Skeletal muscle satellite cell (primary cell): Measurements from ENCODE around the gene HABP4.

Experiments
- H3K27me3 ChIP-seq: 2 replicates; pipeline ENCODE4 v1.7.0; 2013; ENCODE audit warnings: low read length; ENCODE audit not compliant: control insufficient read depth, insufficient read depth
- H3K36me3 ChIP-seq: 2 replicates; pipeline ENCODE4 v1.7.0; 2013; ENCODE audit warnings: mild to moderate bottlenecking, control low read depth, low read length; ENCODE audit not compliant: insufficient read depth
- H3K4me1 ChIP-seq: 2 replicates; pipeline ENCODE4 v1.7.0; 2013; ENCODE audit warnings: low read length; ENCODE audit not compliant: control insufficient read depth, insufficient read depth
- H3K4me2 ChIP-seq: 2 replicates; pipeline ENCODE4 v1.7.0; 2013; ENCODE audit warnings: mild to moderate bottlenecking, low read length
- H3K4me3 ChIP-seq: 2 replicates; pipeline ENCODE4 v1.7.0; 2013; ENCODE audit warnings: low read length
- H3K9ac ChIP-seq: 2 replicates; pipeline ENCODE4 v1.7.0; 2013; ENCODE audit warnings: mild to moderate bottlenecking, low read depth, low read length, moderate library complexity
- H3K9me3 ChIP-seq: replicated peaks from 2 replicates; pipeline ENCODE4 v1.7.0; 2013; ENCODE audit warnings: mild to moderate bottlenecking, control low read depth, low read length

HABP4 gene

GRCh38 chr9:96437454-96437853, 12.5 kb upstream of the HABP4 start:
- Histone ChIP-seq H3K27me3 (no peaks in the 10 kb centered on the region), H3K4me1 (no peaks in the 10 kb centered on the region), H3K36me3 (no peaks in the 10 kb centered on the region), H3K4me2 (no peak overlapping the region), H3K9ac (no peak overlapping the region), H3K4me3 (no peak overlapping the region), H3K9me3 (no peaks in the 10 kb centered on the region)

DNA sequence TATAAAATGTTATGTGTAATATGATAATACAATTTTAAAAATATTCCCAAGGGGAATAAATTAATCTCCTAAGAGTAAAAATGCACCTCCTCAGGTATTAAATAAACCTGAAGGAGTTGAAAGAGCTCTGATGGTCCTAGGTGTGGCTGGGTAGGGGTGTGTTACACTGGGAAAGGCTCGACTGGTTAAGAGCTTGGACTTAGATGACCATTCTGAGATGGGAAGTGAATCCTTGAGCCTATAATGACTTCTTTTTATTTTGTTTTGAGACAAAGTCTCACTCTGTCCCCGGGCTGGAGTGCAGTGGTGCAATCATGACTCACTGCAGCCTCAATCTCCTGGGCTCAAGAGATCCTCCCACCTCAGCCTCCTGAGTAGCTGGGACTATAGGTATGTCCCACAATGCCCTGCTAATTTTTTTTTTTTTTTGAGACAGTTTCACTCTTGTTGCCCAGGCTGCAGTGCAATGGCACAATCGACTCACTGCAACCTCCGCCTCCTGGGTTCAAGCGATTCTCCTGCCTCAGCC, 9.2 kb upstream of the HABP4 start:
- Histone ChIP-seq H3K9me3 (no peaks in the 10 kb centered on the region), H3K4me1 (no peaks in the 10 kb centered on the region)

DNA sequence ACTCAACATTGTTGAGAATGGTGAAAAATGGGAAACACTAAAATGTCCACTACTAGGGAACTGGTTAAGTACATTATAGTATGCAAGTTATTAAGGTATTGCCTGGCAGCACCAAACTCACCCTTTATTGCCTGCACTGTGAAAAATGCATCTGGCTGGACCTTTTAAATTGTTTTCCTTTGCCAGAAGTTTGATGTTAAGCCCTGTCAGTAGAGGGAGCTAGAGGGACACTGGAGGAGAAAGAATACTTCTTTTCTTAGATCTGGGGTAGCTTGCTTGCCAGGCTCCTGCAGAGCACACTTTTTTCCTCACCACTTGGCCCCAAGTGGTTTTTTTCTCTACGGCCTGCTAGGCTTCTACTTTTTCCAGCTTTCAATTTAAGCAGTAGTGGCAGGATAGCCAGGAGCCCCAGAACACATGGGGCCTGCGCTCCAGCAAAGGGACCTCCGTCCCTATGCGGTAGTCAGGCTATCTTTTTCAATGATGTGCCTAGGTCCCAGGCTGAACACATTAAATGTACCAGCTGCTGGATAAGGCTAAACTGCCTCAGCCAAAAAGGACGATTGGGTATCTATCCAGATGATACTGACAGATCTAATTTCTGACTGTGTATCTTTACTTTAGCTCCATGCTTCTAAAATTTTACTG, 8.0 kb upstream of the HABP4 start:
- Histone ChIP-seq H3K27me3 (no peaks in the 10 kb centered on the region), H3K36me3 (no peaks in the 10 kb centered on the region), H3K4me2 (no peak overlapping the region), H3K4me3 (no peak overlapping the region), H3K9ac (no peak overlapping the region), H3K9me3 (no peaks in the 10 kb centered on the region), H3K4me1 (no peaks in the 10 kb centered on the region)

More for the DNA sequence above, 9.2 kb upstream of the HABP4 start:
- no peaks in the 10 kb centered on the region for H3K27me3 ChIP-seq
- no peak overlapping the region for H3K4me2 ChIP-seq
- no peak overlapping the region for H3K4me3 ChIP-seq
- no peak overlapping the region for H3K9ac ChIP-seq
- no peaks in the 10 kb centered on the region for H3K36me3 ChIP-seq

DNA sequence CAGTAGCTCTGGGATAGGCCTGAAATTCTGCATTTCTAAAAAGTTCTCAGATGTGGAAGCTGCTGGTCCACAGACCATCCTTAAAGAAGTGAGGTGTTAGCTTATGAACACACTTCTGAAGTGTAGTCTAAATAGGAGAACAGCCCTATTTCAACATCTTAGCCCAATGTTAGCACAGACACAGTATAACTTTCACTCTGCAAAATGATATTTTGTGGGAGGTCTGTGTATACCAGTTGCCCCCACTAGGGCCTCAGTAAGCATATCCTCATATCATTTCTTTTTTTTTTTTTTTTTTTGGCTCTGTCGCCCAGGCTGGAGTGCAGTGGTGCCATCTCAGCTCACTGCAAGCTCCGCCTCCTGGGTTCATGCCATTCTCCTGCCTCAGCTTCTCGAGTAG, 7.5 kb upstream of the HABP4 start:
- no peaks in the 10 kb centered on the region for H3K36me3 ChIP-seq
- no peaks in the 10 kb centered on the region for H3K9me3 ChIP-seq
- H3K4me1 ChIP-seq, result no peaks in the 10 kb centered on the region
- H3K4me3 ChIP-seq, result no peak overlapping the region
- H3K27me3 ChIP-seq, result no peaks in the 10 kb centered on the region
- no peak overlapping the region for H3K9ac ChIP-seq
- H3K4me2 ChIP-seq, result no peak overlapping the region

GRCh38 chr9:96447406-96447805, 2.6 kb upstream of the HABP4 start:
- H3K4me3 ChIP-seq, result no peak overlapping the region
- H3K9ac ChIP-seq, result no peak overlapping the region
- peaks cover 13% of the 10 kb centered on the region for H3K4me1 ChIP-seq
- no peaks in the 10 kb centered on the region for H3K36me3 ChIP-seq
- H3K4me2 ChIP-seq, result no peak overlapping the region
- no peaks in the 10 kb centered on the region for H3K9me3 ChIP-seq
- H3K27me3 ChIP-seq, result no peaks in the 10 kb centered on the region

DNA sequence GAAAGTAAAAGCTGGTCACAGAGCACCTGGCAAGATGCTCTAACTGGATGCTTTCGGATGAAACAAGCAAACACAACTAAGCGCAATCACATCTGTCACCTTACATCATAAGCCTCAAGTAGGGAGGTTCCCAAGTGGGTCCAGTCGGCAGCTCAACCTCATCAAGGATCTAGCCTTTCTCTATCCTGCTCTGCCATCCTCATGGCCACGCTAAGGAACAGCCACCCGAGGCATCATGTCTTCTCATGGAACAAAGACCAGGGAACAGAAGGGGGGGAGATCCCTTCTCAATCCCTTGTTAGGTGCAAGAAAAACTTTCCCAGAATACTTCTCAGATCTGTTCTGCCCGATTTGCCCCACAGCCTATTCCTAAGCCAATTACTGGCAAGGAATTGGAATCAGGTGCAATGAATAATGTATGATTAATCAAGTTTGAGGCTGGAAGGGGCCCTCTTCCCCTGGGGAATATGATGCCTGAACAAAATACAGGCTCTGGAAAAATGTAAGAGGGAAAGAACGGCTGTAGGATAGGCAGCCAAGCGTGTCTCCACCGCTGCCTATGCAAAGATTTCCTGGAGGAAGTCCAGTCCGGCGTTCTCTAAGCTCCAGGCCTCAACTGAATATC, 1.3 kb upstream of the HABP4 start:
- Histone ChIP-seq H3K9me3 (no peaks in the 10 kb centered on the region), H3K4me3 (no peak overlapping the region), H3K4me2 (no peak overlapping the region), H3K36me3 (no peaks in the 10 kb centered on the region), H3K4me1 (peaks cover 16% of the 10 kb centered on the region), H3K27me3 (no peaks in the 10 kb centered on the region), H3K9ac (no peak overlapping the region)

DNA sequence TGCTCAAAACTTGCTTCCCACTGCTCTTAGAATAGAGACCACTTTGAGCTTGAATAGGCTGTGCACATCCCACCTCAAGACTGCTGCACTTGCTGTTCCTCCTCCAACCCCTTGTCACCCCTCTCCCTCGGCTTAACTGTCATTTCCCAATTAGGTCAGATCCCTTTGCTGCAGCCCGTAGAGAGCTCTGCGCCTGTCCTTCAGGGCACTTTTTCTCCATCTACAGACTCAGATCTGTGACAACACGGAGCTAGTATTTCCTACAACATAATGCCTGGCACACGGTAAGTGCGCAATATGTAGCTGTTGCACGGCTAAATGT, 485 bp upstream of the HABP4 start:
- Histone ChIP-seq H3K4me3 (peak overlapping the region; percentile 98), H3K4me2 (peak overlapping the region; percentile 97), H3K9me3 (no peaks in the 10 kb centered on the region), H3K4me1 (peaks cover 16% of the 10 kb centered on the region), H3K36me3 (no peaks in the 10 kb centered on the region), H3K27me3 (no peaks in the 10 kb centered on the region), H3K9ac (peak overlapping the region; percentile 68)

DNA sequence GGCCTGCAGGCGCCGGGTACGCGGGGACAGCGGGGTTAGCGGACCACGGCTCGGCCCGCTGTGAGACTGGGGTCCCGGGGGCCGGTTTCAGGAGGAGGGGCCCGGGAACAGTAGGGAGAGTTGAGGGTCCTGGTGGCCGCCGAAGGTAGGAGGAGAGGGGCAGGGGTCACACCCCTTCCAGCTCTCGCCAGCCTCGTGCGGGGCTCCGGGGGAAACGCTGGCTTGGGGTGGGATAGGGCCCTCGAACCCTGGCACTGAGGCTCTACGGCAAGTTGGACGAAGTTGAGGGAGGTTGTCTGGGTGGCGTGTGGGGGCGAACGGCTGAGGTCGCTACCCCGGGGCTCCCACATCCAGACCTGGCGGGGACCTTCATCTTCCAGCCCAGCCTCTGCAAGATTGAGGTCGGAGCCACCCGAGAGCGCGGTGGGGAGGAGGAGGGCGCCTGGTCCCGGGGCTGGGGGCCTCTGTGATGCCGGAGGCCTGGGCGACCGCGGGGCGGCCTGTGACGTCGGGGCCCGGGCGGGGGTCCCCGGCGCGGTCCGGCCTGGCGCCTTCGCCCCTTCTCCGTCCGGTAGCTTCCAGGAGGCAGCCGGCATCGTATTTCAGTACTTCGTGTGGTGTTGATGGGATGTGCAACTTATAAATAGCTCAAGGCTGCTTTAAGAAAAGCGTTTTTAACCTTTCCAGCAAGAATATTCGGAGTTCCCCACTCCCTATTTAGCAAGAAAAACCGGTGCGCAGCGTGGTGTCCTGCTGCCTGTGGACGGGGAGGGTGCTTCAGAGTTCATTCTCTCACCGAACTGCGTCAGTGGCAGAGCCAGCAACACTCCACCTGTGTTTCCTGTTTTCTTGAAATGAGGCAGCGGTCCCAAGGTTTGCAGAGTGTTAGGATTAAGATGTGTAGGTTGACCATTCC, 902 bp downstream of the HABP4 start:
- peak overlapping the region; percentile 97 for H3K4me2 ChIP-seq
- H3K9me3 ChIP-seq, result no peaks in the 10 kb centered on the region
- H3K27me3 ChIP-seq, result no peaks in the 10 kb centered on the region
- peak overlapping the region; percentile 98 for H3K4me3 ChIP-seq
- no peaks in the 10 kb centered on the region for H3K36me3 ChIP-seq
- peak overlapping the region; percentile 89 for H3K9ac ChIP-seq
- peaks cover 16% of the 10 kb centered on the region for H3K4me1 ChIP-seq

- H3K4me3 ChIP-seq, result no peak overlapping the region
- no peaks in the 10 kb centered on the region for H3K27me3 ChIP-seq
- H3K4me2 ChIP-seq, result no peak overlapping the region
- peaks cover 3% of the 10 kb centered on the region for H3K36me3 ChIP-seq
- H3K4me1 ChIP-seq, result peaks cover 16% of the 10 kb centered on the region
- H3K9ac ChIP-seq, result no peak overlapping the region
- no peaks in the 10 kb centered on the region for H3K9me3 ChIP-seq
Observed at GRCh38 chr9:96453625-96454024, 3.7 kb downstream of the HABP4 start.

GRCh38 chr9:96457266-96457665, 7.3 kb downstream of the HABP4 start:
- Histone ChIP-seq H3K4me2 (no peak overlapping the region), H3K27me3 (no peaks in the 10 kb centered on the region), H3K4me3 (no peak overlapping the region), H3K4me1 (peaks cover 4% of the 10 kb centered on the region), H3K36me3 (peaks cover 6% of the 10 kb centered on the region), H3K9me3 (no peaks in the 10 kb centered on the region), H3K9ac (no peak overlapping the region)

GRCh38 chr9:96458226-96458625, 8.3 kb downstream of the HABP4 start:
- Histone ChIP-seq H3K9ac (no peak overlapping the region), H3K4me1 (no peaks in the 10 kb centered on the region), H3K36me3 (peaks cover 6% of the 10 kb centered on the region), H3K4me2 (no peak overlapping the region), H3K27me3 (no peaks in the 10 kb centered on the region), H3K4me3 (no peak overlapping the region), H3K9me3 (no peaks in the 10 kb centered on the region)
